DND-41 (cell line): Measurements from ENCODE around the gene ZYG11A.
"Not testable (repeated sequence)": the region's sequence is repeated elsewhere in the genome, so short reads cannot be mapped to it uniquely, and the experiment has no call there.

Source experiments
- ATAC-seq: fragments of 200-7000 bp; cut with Tn5 transposase; 3 replicates; pipeline ENCODE4 v1.9.1; 2021; ENCODE audit warnings: low read depth; ENCODE audit not compliant: insufficient read depth
- DNase-seq: peaks from one replicate; pipeline ENCODE4 v3.0.0-alpha.2; 2020
- H2AFZ ChIP-seq: 2 replicates; pipeline ENCODE4 v1.6.0; 2012; ENCODE audit warnings: low read depth, low read length
- H3K27ac ChIP-seq: 2 replicates; pipeline ENCODE4 v1.5.1; 2012; ENCODE audit warnings: low read length, inconsistent platforms
- H3K27me3 ChIP-seq: fragments of 200-600 bp; sonication (generic); 2 replicates; pipeline ENCODE4 v1.6.0; 2012; ENCODE audit warnings: low read length, mild to moderate bottlenecking, inconsistent platforms; ENCODE audit not compliant: insufficient read depth, poor library complexity
- H3K36me3 ChIP-seq: 2 replicates; pipeline ENCODE4 v1.5.1; 2012; ENCODE audit warnings: low read length, inconsistent platforms; ENCODE audit not compliant: insufficient read depth
- H3K4me1 ChIP-seq: 2 replicates; pipeline ENCODE4 v1.5.1; 2012; ENCODE audit warnings: mild to moderate bottlenecking, low read length; ENCODE audit not compliant: insufficient read depth
- H3K4me2 ChIP-seq: 2 replicates; pipeline ENCODE4 v1.6.0; 2012; ENCODE audit warnings: mild to moderate bottlenecking, moderate library complexity, low read length, inconsistent platforms; ENCODE audit not compliant: insufficient read depth
- H3K4me3 ChIP-seq, 2 experiments: fragments of 200-600 bp in 1 of 2; shearing (Covaris generic) in 1 of 2; 2 replicates each; pipeline ENCODE4 v1.5.1; 2012 to 2016; ENCODE audit warnings: inconsistent platforms in 2 of 2, low read length in 2 of 2, mild to moderate bottlenecking in 2 of 2, low read depth in 1 of 2, moderate library complexity in 1 of 2
- H3K79me2 ChIP-seq: 2 replicates; pipeline ENCODE4 v1.6.0; 2012; ENCODE audit warnings: low read length, inconsistent platforms; ENCODE audit not compliant: insufficient read depth
- H3K9ac ChIP-seq: 2 replicates; pipeline ENCODE4 v1.6.0; 2012; ENCODE audit warnings: low read depth, mild to moderate bottlenecking, inconsistent platforms, low read length, moderate library complexity
- H3K9me3 ChIP-seq: 2 replicates; pipeline ENCODE4 v1.5.1; 2012; ENCODE audit warnings: low read length, moderate library complexity, mild to moderate bottlenecking, inconsistent platforms; ENCODE audit not compliant: insufficient read depth, severe bottlenecking
- H4K20me1 ChIP-seq: 2 replicates; pipeline ENCODE4 v1.6.0; 2012; ENCODE audit warnings: low read length; ENCODE audit not compliant: insufficient read depth
- CTCF ChIP-seq: IDR thresholded peaks from 2 replicates; pipeline ENCODE4 v1.5.1; 2012; ENCODE audit warnings: borderline replicate concordance, low read length, moderate library complexity, mild to moderate bottlenecking; ENCODE audit not compliant: poor library complexity, severe bottlenecking; ENCODE audit errors: extremely low read depth
- EZH2 ChIP-seq: IDR thresholded peaks from 3 replicates; pipeline ENCODE4 v1.6.1; 2012; ENCODE audit warnings: borderline replicate concordance, low read depth, mild to moderate bottlenecking, moderate library complexity, low read length, inconsistent platforms; ENCODE audit not compliant: severe bottlenecking

Gene ZYG11A

GRCh38 chr1:52825868-52826267 lies 16.7 kb upstream of the ZYG11A start:
- Histone ChIP-seq H4K20me1 (no peaks in the 10 kb centered on the region), H3K4me3 (no peak overlapping the region), H3K79me2 (no peaks in the 10 kb centered on the region), H2AFZ (no peak overlapping the region), H3K27me3 (no peaks in the 10 kb centered on the region), H3K9me3 (no peaks in the 10 kb centered on the region), H3K27ac (no peak overlapping the region), H3K9ac (no peak overlapping the region), H3K36me3 (peaks cover 12% of the 10 kb centered on the region; the same call in 1 of the 2 replicates), H3K4me2 (no peak overlapping the region), H3K4me1 (no peaks in the 10 kb centered on the region)
- ATAC-seq (peak; percentile 76), DNase-seq (no peak)
- peak; percentile 54 for TF ChIP-seq CTCF
- no peak for TF ChIP-seq EZH2

DNA sequence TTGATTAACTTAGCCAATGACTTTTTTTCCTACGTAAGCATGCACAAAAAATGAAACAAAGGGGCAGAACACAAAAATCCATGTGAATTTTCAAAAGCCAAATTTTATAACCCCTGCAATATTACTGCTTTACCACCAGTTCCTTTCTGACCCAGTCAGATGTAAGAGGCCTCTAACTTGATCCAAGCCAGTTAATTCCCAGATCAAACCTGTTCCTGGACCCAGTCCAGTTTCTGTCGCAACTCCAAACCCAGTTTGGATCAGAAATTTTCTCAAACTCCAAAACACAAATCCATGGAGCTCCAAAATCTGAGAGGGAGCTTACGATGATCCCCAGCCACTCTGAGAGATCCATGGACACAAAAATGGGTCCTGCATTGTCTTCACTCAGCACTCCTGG lies 7.8 kb upstream of the ZYG11A start:
- Histone ChIP-seq H3K4me3 (no peak overlapping the region), H3K9me3 (no peaks in the 10 kb centered on the region), H3K27ac (no peak overlapping the region), H3K79me2 (no peaks in the 10 kb centered on the region), H2AFZ (peak overlapping the region; percentile 33; the same call in 1 of the 2 replicates), H3K36me3 (no peaks in the 10 kb centered on the region), H3K27me3 (no peaks in the 10 kb centered on the region), H4K20me1 (no peaks in the 10 kb centered on the region), H3K4me1 (no peaks in the 10 kb centered on the region), H3K9ac (no peak overlapping the region), H3K4me2 (no peak overlapping the region)
- TF ChIP-seq EZH2 (no peak), CTCF (no peak)
- no peak for ATAC-seq
- DNase-seq = no peak

- no peak overlapping the region for H3K4me2 ChIP-seq
- H3K36me3 ChIP-seq = no peaks in the 10 kb centered on the region
- H3K9ac ChIP-seq = no peak overlapping the region
- DNase-seq (no peak), ATAC-seq (no peak)
- no peaks in the 10 kb centered on the region for H3K79me2 ChIP-seq
- H3K27ac ChIP-seq = no peak overlapping the region
- no peak overlapping the region for H3K4me3 ChIP-seq
- H4K20me1 ChIP-seq = no peaks in the 10 kb centered on the region
- no peaks in the 10 kb centered on the region for H3K9me3 ChIP-seq
- no peaks in the 10 kb centered on the region for H3K4me1 ChIP-seq
- H2AFZ ChIP-seq = no peak overlapping the region
- TF ChIP-seq CTCF (no peak), EZH2 (no peak)
- no peaks in the 10 kb centered on the region for H3K27me3 ChIP-seq
Measured at GRCh38 chr1:52836035-52836434, 6.5 kb upstream of the ZYG11A start.

DNA sequence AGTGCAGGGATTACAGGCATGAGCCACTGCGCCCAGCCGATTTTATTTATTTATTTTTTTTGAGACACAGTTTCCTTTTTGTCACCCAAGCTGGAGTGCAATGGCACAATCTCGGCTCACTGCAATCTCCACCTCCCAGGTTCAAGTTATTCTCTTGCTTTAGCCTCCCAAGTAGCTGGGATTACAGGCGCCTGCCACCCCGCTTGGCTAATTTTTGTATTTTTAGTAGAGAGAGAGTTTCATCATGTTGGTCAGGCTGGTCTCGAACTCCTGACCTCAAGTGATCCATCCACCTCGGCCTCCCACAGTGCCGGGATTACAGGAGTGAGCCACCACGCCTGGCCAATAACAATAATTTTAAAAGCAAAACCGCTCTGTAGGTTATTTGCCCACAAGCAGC lies 3.4 kb upstream of the ZYG11A start:
- not testable (repeated sequence) for H3K79me2 ChIP-seq, DNase-seq, ATAC-seq, H3K27me3 ChIP-seq, H3K36me3 ChIP-seq, H3K4me1 ChIP-seq, H3K4me2 ChIP-seq, H3K4me3 ChIP-seq, H4K20me1 ChIP-seq, H2AFZ ChIP-seq, H3K9me3 ChIP-seq, H3K27ac ChIP-seq, H3K9ac ChIP-seq

- H2AFZ ChIP-seq, ATAC-seq, H3K9me3 ChIP-seq, H4K20me1 ChIP-seq, H3K9ac ChIP-seq, H3K4me1 ChIP-seq, H3K4me3 ChIP-seq, DNase-seq, H3K4me2 ChIP-seq, H3K79me2 ChIP-seq, H3K27me3 ChIP-seq, H3K36me3 ChIP-seq, H3K27ac ChIP-seq: not testable (repeated sequence)
Measured at GRCh38 chr1:52845119-52845518, 2.6 kb downstream of the ZYG11A start.
